GM18858 (cell line): ENCODE data around the gene ARHGEF17.

ENCODE experiments used
- ATAC-seq: cut with Tn5 transposase; IDR thresholded peaks from one replicate; pipeline ENCODE4 v1.9.1; 2021; ENCODE audit not compliant: unreplicated experiment

The ARHGEF17 gene

DNA sequence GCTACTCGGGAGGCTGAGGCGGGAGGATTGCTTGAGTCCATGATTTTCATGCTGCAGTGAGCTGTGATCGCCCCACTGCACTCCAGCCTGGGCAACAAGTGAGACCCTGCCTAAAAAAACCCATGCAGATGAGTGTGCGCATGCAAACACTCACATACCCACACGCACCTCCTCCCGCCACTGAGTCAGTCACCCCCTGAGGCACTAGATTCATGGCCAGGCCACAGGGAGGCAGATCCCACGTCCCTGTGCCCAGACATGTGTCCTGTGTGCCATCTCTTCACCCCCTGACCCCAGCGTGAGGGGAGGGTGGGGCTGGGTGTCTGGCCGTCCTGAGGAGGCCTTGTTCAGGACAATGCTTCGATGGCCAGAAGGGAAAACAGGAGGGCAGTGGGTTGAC, 83.6 kb downstream of the ARHGEF17 start:
- ATAC-seq: no peak

GRCh38 chr11:73392108-73393010, 84.3 kb downstream of the ARHGEF17 start:
- no peak for ATAC-seq

GRCh38 chr11:73393011-73393380, 84.9 kb downstream of the ARHGEF17 start:
- ATAC-seq: no peak

DNA sequence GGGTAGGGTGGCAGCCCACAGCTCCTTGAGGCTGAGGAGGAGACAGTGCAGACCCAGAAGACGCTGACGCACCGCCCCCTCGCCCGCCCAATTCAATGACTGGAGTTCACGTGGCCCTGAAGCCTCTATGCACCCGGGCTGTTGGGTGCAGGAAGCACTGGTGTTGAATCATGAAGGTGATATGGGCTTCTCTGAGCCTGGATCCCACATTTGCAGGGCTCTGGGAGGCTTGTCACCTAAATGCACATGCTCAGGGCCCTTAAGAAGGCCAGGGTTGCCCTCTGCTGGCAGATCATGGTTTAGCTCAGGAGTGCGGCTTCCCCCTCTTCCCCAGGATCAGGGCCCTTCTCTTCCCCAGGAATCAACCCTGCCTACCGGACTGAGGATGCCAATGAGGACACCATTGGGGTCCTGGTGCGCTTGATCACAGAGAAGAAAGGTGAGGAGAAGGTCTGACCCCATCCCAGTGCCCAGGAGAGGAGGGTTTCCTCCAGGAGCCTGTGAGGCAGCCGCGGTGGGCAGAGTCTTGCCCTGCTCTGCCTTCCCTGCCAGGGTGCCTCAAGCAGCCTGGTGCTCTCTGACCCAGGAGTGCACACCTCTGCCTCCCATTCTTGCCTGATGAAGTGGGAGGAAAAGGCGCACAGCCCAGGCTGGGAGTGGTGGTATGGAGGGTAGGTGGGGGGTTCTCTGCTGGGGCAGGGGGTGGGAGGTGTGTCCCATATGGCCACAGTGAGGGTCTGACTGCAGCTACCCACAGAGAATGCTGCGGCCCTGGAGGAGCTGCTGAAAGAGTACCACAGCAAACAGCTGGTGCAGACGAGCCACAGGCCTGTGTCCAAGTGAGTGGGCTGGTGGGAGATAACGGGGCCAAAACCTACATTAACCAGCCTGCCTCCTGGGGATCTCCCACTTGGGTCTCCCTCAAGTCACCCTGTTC, 85.7 kb downstream of the ARHGEF17 start:
- no peak for ATAC-seq

- no peak for ATAC-seq
These were observed 86.6 kb downstream of the ARHGEF17 start for GRCh38 chr11:73394416-73395296.

GRCh38 chr11:73395297-73396208, 87.5 kb downstream of the ARHGEF17 start:
- ATAC-seq: no peak

- no peak for ATAC-seq
These were observed 88.3 kb downstream of the ARHGEF17 start for GRCh38 chr11:73396251-73396930.

DNA sequence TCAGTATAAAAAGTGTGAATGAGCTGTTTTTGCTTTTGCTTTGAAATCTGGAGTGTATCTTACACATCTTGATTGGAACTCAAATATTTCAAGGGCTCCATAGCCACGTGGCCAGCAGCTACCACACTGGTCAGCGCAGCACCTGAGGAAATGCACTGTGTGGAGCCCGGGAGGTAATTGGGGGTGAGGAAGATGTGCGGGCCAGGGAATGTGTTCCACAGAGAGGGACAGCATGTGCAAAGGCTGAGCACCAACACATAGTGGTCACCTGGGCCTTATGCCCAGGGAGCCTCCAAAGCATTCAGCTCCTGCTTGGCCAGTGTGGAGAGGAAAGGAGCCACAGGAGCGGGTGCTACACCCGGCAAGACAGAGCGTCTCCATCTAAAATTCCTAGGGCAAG, 88.9 kb downstream of the ARHGEF17 start:
- no peak for ATAC-seq

DNA sequence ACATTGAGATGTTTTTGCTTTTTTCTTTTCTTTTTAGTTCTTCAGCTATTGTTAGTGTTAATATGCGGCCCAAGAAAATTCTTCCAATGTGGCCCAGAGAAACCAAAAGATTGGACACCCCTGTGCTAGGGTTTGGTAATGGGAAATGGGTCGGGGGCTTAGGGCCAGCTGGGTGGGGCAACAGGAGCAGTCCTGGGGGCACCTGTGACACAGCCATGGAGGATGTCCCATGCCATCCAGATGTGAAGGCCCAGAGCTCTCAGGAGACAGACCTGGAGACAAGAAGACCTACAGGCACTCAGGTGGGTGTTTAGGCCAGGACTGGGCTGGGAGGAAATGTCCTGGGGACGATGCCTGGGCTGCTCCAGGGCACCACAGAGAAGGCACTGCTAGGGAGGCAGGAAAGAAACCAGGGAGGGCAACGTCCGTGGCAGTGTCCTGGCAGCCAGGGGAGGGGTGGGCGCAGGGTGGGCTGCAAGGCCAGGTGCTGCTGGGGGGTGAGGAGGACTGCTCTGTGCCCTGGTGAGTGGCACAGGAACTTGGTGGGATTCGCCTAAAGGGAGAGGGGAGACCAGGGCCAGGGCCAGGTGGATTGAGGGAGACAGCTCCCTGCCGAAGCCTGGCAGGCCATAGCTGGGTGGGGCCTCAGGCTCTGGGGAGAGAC, 89.5 kb downstream of the ARHGEF17 start:
- ATAC-seq: no peak

- no peak for ATAC-seq
These were observed 90.1 kb downstream of the ARHGEF17 start for GRCh38 chr11:73398132-73398526.

DNA sequence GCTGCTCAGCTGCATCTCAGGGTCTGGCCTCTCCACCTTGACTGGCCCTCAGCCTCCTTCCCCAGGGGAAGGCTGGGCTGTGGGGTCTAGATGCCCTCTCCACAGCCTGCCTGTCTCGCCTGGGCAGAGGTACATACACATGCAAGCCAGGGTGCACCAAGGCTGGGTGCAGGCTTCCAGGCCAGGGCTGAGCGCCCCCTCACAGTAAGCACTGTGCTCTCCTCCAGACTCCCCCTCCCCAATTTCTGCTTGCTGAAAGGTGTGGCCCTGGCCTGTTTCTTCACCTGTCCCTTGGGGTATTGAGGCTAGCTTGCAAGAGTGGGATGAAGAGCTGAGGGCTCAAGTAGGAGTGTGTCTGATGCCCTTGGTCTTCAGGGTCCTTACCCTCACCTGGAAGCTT, 90.6 kb downstream of the ARHGEF17 start:
- ATAC-seq: no peak

- no peak for ATAC-seq
These were observed 91.1 kb downstream of the ARHGEF17 start for GRCh38 chr11:73399159-73399590.

- ATAC-seq: no peak
These were observed 91.6 kb downstream of the ARHGEF17 start for GRCh38 chr11:73399636-73400035.

- no peak for ATAC-seq
These were observed 92.2 kb downstream of the ARHGEF17 start for GRCh38 chr11:73400293-73400692.

GRCh38 chr11:73401217-73401923, 93.3 kb downstream of the ARHGEF17 start:
- ATAC-seq: no peak

GRCh38 chr11:73401924-73402833, 94.1 kb downstream of the ARHGEF17 start:
- ATAC-seq: no peak

DNA sequence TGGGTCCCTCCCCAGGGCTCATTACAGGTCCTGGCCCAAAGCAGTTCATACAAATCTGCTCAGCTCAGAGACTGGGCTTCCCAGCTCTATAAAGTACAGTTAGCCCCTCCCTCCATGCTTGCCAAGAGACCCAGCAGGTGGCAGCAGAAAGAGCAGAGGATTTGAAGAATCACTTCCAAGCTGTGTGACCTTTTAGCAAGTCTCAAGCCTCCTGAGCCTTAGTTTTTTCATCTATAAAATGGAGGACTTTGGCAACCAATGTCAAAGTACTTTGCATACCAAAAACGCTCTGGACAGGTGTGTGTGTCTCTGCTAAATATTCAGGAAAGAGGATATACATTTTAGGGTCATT, 94.7 kb downstream of the ARHGEF17 start:
- ATAC-seq: no peak
